GM23248 (cell line): ENCODE data around the gene COX6B2. TPM values are rescaled to one million over a fixed set of nuclear protein-coding genes. Genes with fewer than 3 reads are reported as not detected.

Experiments used
- DNase-seq: peaks from one replicate; pipeline ENCODE4 v3.0.0-alpha.2; 2015
- H2AFZ ChIP-seq: fragments of 200-600 bp; sonication (generic); 2 replicates; pipeline ENCODE4 v1.6.1; 2016; ENCODE audit warnings: antibody characterized with exemption
- H3F3A ChIP-seq: fragments of 200-600 bp; sonication (generic); 2 replicates; pipeline ENCODE4 v1.6.1; 2016; ENCODE audit warnings: mild to moderate bottlenecking, antibody characterized with exemption, mixed run types; ENCODE audit not compliant: insufficient read depth
- H3K27ac ChIP-seq: fragments of 200-600 bp; sonication (generic); 2 replicates; pipeline ENCODE4 v1.5.1; 2016; ENCODE audit warnings: mild to moderate bottlenecking
- H3K27me3 ChIP-seq: fragments of 200-600 bp; sonication (generic); replicated peaks from 2 replicates; pipeline ENCODE4 v1.6.1; 2016; ENCODE audit warnings: mild to moderate bottlenecking; ENCODE audit not compliant: insufficient read depth
- H3K36me3 ChIP-seq: fragments of 200-600 bp; sonication (generic); 2 replicates; pipeline ENCODE4 v1.6.1; 2016; ENCODE audit warnings: low read depth, mild to moderate bottlenecking
- H3K4me1 ChIP-seq: fragments of 200-600 bp; sonication (generic); 2 replicates; pipeline ENCODE4 v1.6.1; 2016; ENCODE audit warnings: mild to moderate bottlenecking; ENCODE audit not compliant: insufficient read depth
- H3K4me2 ChIP-seq: fragments of 200-600 bp; sonication (generic); one replicate; pipeline ENCODE4 v1.6.1; 2016; ENCODE audit warnings: mild to moderate bottlenecking; ENCODE audit not compliant: unreplicated experiment
- H3K4me3 ChIP-seq: fragments of 200-600 bp; sonication (generic); 2 replicates; pipeline ENCODE4 v1.5.1; 2016; ENCODE audit warnings: mild to moderate bottlenecking
- H3K79me2 ChIP-seq: fragments of 200-600 bp; sonication (generic); 2 replicates; pipeline ENCODE4 v1.6.1; 2016; ENCODE audit warnings: mild to moderate bottlenecking; ENCODE audit not compliant: insufficient read depth
- H3K9ac ChIP-seq: fragments of 200-600 bp; sonication (generic); 2 replicates; pipeline ENCODE4 v1.6.1; 2016; ENCODE audit warnings: mild to moderate bottlenecking
- H3K9me2 ChIP-seq: fragments of 200-600 bp; sonication (generic); 2 replicates; pipeline ENCODE4 v1.6.1; 2016; ENCODE audit warnings: mixed run types, mild to moderate bottlenecking, moderate library complexity; ENCODE audit not compliant: insufficient read depth
- H3K9me3 ChIP-seq: fragments of 200-600 bp; sonication (generic); one replicate; pipeline ENCODE4 v1.6.1; 2017; ENCODE audit warnings: low read depth
- H4K20me1 ChIP-seq: fragments of 200-600 bp; sonication (generic); 2 replicates; pipeline ENCODE4 v1.6.0; 2016; ENCODE audit not compliant: insufficient read depth
- EZH2 ChIP-seq: fragments of 200-600 bp; sonication (generic); IDR thresholded peaks from 2 replicates; pipeline ENCODE4 v1.6.1; 2018; ENCODE audit warnings: antibody characterized with exemption, mild to moderate bottlenecking; ENCODE audit not compliant: insufficient read depth, poor library complexity, severe bottlenecking
- EZH2phosphoT487 ChIP-seq: fragments of 200-600 bp; sonication (generic); IDR thresholded peaks from 2 replicates; pipeline ENCODE4 v1.6.1; 2018; ENCODE audit warnings: antibody characterized with exemption, moderate library complexity, mild to moderate bottlenecking, low read depth; ENCODE audit not compliant: insufficient read depth
- WGBS, 2 experiments: methylation state at CpG; one replicate each; pipeline ENCODE4 v1.1.6; 2015 to 2017; ENCODE audit warnings: low lambda C conversion rate in 2 of 2, low coverage in 1 of 2; ENCODE audit errors: missing lambda C conversion rate in 2 of 2; 5-methylcytosine and 5-hydroxymethylcytosine counted together
- in situ Hi-C: fragments of 300-500 bp; cut with MboI; formaldehyde crosslinking; loops from 2 replicates; pipeline ENCODE4 v1.15.0; 2020
- polyA plus RNA-seq: library from polyadenylated mRNA; unstranded; fragments of >200 nt; fragmentation: Nextera tagmentation; extraction: Ambion mirVana; gene quantifications from 2 replicates; pipeline ENCODE4 v1.2.1, GENCODE V29; 2016
- total RNA-seq: library from RNA; depleted of rRNA; stranded (reverse); fragments of >200 nt; shearing (Covaris generic); gene quantifications from 2 replicates; pipeline ENCODE4 v1.2.3, GENCODE V29; 2014

Gene COX6B2
- total and polyA plus RNA-seq, 2 experiments from 2014 or later, result not detected

DNA sequence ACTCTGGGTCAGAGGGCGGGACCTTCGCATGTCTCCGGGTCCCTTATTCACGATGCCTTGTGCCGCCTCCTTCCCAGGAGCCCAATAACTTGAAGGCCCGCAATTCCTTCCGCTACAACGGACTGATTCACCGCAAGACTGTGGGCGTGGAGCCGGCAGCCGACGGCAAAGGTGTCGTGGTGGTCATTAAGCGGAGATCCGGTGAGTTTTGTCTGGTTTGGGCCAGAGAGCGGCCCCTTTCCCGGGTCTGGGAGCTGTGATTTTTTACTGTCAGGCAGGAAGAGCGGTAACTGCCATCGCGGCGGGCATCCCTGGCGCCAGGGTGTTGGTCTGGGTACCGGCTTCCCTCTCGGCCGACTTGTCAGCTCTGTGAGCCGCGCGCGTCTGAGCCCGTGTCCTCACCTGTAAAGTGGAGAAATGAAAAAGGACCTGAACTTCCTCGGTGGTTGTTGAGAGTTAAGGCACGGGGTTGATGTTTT lies 32.0 kb upstream of the COX6B2 start:
- Histone ChIP-seq H3K27me3 (no peaks in the 10 kb centered on the region), H3F3A (peaks cover 29% of the 10 kb centered on the region), H3K9me3 (no peaks in the 10 kb centered on the region), H4K20me1 (peaks cover 16% of the 10 kb centered on the region; the same call in 1 of the 2 replicates), H3K4me2 (peak overlapping the region; percentile 95), H3K79me2 (peaks cover 51% of the 10 kb centered on the region), H3K9ac (peak overlapping the region; percentile 92), H3K4me3 (peak overlapping the region; percentile 94), H3K36me3 (peaks cover 27% of the 10 kb centered on the region; the same call in 1 of the 2 replicates), H2AFZ (no peak overlapping the region), H3K27ac (peak overlapping the region; percentile 68), H3K9me2 (no peaks in the 10 kb centered on the region), H3K4me1 (peaks cover 33% of the 10 kb centered on the region)
- in situ Hi-C loops, result no loop called here
- peak; percentile 69 for DNase-seq
- TF ChIP-seq EZH2phosphoT487, result no peak
- no peak for TF ChIP-seq EZH2
- WGBS, 2 experiments, result 1% methylated on average over 33 of the region's 33 CpGs

DNA sequence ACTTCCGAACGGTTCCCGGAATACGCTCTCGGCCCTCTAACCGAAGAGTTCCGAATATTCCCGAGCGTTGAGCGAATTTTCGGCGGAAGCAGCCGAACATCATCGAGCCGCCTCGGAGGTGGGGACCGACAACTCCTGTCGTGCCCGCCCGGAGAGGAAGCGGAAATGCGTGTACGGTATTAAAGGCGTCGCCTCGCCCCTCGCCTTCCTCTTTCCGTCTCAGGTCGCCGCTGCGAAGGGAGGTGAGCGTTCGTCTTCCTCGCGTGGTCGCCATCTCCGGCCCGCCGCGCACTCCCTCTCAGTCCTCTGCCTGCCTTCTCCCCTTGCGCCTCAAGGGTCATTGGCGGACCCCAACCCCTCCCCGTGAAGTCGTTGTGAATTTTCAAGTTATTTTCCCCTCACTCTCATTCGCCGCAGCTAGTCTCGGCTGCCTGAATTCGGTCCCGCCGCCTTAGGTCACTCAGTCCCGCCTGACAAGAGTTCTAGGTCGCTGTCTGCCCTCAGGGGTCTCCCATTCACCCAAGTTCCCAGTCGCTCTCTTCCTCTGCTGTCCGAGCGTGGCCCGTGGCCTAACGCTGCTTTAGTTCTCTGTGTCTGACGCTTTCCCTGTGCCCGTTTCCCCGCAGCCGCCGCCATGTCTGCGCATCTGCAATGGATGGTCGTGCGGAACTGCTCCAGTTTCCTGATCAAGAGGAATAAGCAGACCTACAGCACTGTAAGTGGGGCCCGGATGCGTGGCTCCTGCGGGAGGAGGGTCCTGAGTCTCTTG lies 31.4 kb upstream of the COX6B2 start, which contains the start of gene RPL28:
Gene RPL28, plus strand, starts transcription at position 209 of the 769 bp plus-strand sequence. Its CDS starts 426 bp downstream, at position 635.
- H3K9me2 ChIP-seq, result no peaks in the 10 kb centered on the region
- peak within 1 kb of the TSS; percentile 95 for H3K4me2 ChIP-seq
- peaks cover 27% of the 10 kb centered on the region; the same call in 1 of the 2 replicates for H3K36me3 ChIP-seq
- DNase-seq, result peak; percentile 99
- H3K27me3 ChIP-seq, result no peaks in the 10 kb centered on the region
- H2AFZ ChIP-seq, result peak within 1 kb of the TSS; percentile 91
- peaks cover 16% of the 10 kb centered on the region; the same call in 1 of the 2 replicates for H4K20me1 ChIP-seq
- H3K79me2 ChIP-seq, result peaks cover 49% of the 10 kb centered on the region
- H3K9me3 ChIP-seq, result no peaks in the 10 kb centered on the region
- peak within 1 kb of the TSS; percentile 94 for H3K4me3 ChIP-seq
- peak within 1 kb of the TSS; percentile 71 for H3K27ac ChIP-seq
- TF ChIP-seq EZH2phosphoT487, result no peak
- no peak for TF ChIP-seq EZH2
- peak within 1 kb of the TSS; percentile 92 for H3K9ac ChIP-seq
- in situ Hi-C loops, result no loop called here
- H3K4me1 ChIP-seq, result peaks cover 33% of the 10 kb centered on the region
- peaks cover 22% of the 10 kb centered on the region for H3F3A ChIP-seq
- 1% methylated on average over 66 of the region's 68 CpGs for WGBS, 2 experiments

- in situ Hi-C loops, result no loop called here
- H4K20me1 ChIP-seq, result peaks cover 16% of the 10 kb centered on the region; the same call in 1 of the 2 replicates
- peaks cover 15% of the 10 kb centered on the region for H3F3A ChIP-seq
- peak overlapping the region; percentile 91 for H2AFZ ChIP-seq
- TF ChIP-seq EZH2, result no peak
- WGBS, 2 experiments, result 11% methylated on average over 33 to 34 of the region's 34 CpGs
- no peaks in the 10 kb centered on the region for H3K9me2 ChIP-seq
- peaks cover 42% of the 10 kb centered on the region for H3K79me2 ChIP-seq
- H3K27me3 ChIP-seq, result no peaks in the 10 kb centered on the region
- DNase-seq, result peak; percentile 96
- H3K27ac ChIP-seq, result peak overlapping the region; percentile 71
- H3K4me2 ChIP-seq, result peak overlapping the region; percentile 88
- H3K9ac ChIP-seq, result peak overlapping the region; percentile 92
- H3K4me3 ChIP-seq, result peak overlapping the region; percentile 94
- H3K36me3 ChIP-seq, result peaks cover 27% of the 10 kb centered on the region; the same call in 1 of the 2 replicates
- H3K4me1 ChIP-seq, result peaks cover 33% of the 10 kb centered on the region
- no peaks in the 10 kb centered on the region for H3K9me3 ChIP-seq
Measured at GRCh38 chr19:55384920-55385723, 30.6 kb upstream of the COX6B2 start.

DNA sequence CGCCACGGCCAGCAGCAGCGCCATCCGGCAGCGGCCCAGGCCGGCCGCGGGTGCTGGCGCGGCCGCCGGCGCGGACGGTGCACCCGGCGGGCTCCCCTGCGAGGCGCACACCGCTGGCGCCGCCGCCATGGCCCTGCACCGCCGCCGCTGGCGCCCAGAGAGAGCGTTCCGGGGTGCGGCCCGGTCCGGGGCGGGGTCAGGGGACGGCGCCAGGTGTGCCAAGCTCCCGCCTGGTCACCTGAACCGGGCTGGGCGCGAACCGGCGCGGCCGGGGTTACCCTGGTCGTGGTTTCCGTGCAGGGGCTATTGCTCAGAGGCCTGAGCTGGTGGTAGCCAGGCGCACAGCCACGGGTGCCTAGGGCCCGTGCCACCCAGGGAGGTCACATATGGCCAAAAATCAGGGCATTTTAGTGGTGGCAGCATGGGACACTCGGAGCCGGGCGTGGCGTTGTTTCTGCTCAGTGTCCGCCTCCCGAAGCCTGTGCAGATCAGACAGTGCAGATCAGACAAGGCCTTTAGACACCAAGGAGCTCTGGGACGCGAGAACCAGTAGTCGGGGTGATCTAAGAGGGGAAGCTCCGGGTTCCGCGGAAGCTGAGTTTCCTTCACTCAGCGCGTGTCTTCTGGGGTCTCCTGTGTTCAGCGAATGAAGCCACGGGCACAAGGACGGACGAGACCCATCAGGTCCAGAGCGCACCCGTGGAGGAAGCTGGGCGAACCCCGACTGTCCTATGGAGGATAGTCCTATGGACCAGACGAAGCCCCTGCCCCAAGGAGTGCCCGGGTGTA lies 29.8 kb upstream of the COX6B2 start, which contains the start of gene TMEM238:
Gene TMEM238, minus strand, starts transcription at position 162 of the 789 bp plus-strand sequence. Its CDS starts 33 bp downstream, at position 129.
- in situ Hi-C loops, result no loop called here
- H3K4me2 ChIP-seq, result peak within 1 kb of the TSS; percentile 88
- no peak for TF ChIP-seq EZH2phosphoT487
- no peak for TF ChIP-seq EZH2
- H4K20me1 ChIP-seq, result peaks cover 16% of the 10 kb centered on the region; the same call in 1 of the 2 replicates
- peak within 1 kb of the TSS; percentile 92 for H3K9ac ChIP-seq
- no peaks in the 10 kb centered on the region for H3K27me3 ChIP-seq
- peak within 1 kb of the TSS; percentile 91 for H2AFZ ChIP-seq
- no peak for DNase-seq
- WGBS, 2 experiments, result 36 to 62% methylated on average over 39 to 68 of the region's 72 CpGs
- H3K36me3 ChIP-seq, result peaks cover 22% of the 10 kb centered on the region; the same call in 1 of the 2 replicates
- peak within 1 kb of the TSS; percentile 94 for H3K4me3 ChIP-seq
- H3K9me3 ChIP-seq, result no peaks in the 10 kb centered on the region
- H3F3A ChIP-seq, result peaks cover 7% of the 10 kb centered on the region; the same call in 1 of the 2 replicates
- peaks cover 35% of the 10 kb centered on the region for H3K79me2 ChIP-seq
- H3K4me1 ChIP-seq, result peaks cover 33% of the 10 kb centered on the region
- peak within 1 kb of the TSS; percentile 71 for H3K27ac ChIP-seq
- H3K9me2 ChIP-seq, result no peaks in the 10 kb centered on the region
